ENCODE data around the gene MRC2. TPM values are rescaled to one million over a fixed set of nuclear protein-coding genes. Genes with fewer than 3 reads are reported as not detected.

The MRC2 gene
- total RNA-seq, 4 donors from 2014 or later = 23.3 to 59.8 (median 39.9) TPM

GRCh38 chr17:62661337-62661736 is 33.9 kb downstream of the MRC2 start:
- no peak for ATAC-seq
- Histone ChIP-seq H3K4me1 (no peaks in the 10 kb centered on the region), H3K27me3 (no peaks in the 10 kb centered on the region), H3K9me3 (peaks cover 0 to 19% (median 0%) of the 10 kb centered on the region in 3 donors), H3K27ac (no peak overlapping the region), H3K36me3 (no peaks in the 10 kb centered on the region), H3K4me3 (no peak overlapping the region)
- WGBS, 2 donors (ENCODE audit: low coverage in 1 of 2) = 92 to 100% methylated on average over 1 of the region's 1 CpG
- TF ChIP-seq POLR2A (IDR thresholded peaks at IDR 0.05) = no peak
- no peak for TF ChIP-seq POLR2AphosphoS5 (IDR thresholded peaks at IDR 0.05)
- no peak for TF ChIP-seq CTCF (IDR thresholded peaks at IDR 0.05)
- no peak for TF ChIP-seq EP300 (IDR thresholded peaks at IDR 0.05)

- Histone ChIP-seq H3K27me3 (no peaks in the 10 kb centered on the region), H3K4me3 (no peak overlapping the region), H3K27ac (no peak overlapping the region), H3K4me1 (no peaks in the 10 kb centered on the region), H3K9me3 (peaks cover 0 to 19% (median 0%) of the 10 kb centered on the region in 3 donors), H3K36me3 (no peaks in the 10 kb centered on the region)
- TF ChIP-seq POLR2A (IDR thresholded peaks at IDR 0.05) (no peak), CTCF (IDR thresholded peaks at IDR 0.05) (no peak), EP300 (IDR thresholded peaks at IDR 0.05) (no peak), POLR2AphosphoS5 (IDR thresholded peaks at IDR 0.05) (no peak)
- WGBS, 2 donors (ENCODE audit: low coverage in 1 of 2) = 64 to 92% methylated on average over 4 to 6 of the region's 6 CpGs
- no peak for ATAC-seq
These were observed 35.4 kb downstream of the MRC2 start for GRCh38 chr17:62662855-62663254.

DNA sequence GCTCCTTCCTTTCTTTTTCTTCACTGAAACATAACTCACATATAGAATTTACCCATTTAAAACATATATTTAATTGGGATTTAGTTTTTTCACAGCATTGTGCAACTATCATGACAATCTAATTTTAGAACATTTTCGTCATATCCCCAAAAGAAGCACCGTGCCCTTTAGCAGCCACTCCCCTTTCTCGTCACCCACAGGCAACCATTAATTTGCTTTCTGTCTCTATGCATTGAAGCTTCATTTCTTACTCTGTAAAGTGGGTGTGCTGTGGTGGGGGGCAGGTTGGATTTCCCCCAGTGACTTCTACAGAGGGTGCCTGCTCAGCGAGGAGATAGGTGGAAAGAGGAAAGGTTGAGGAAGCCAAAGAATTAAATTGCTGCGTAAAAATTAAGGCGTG is 35.8 kb downstream of the MRC2 start:
- no peak overlapping the region for H3K4me3 ChIP-seq
- H3K27me3 ChIP-seq = no peaks in the 10 kb centered on the region
- H3K36me3 ChIP-seq = no peaks in the 10 kb centered on the region
- WGBS, 2 donors (ENCODE audit: low coverage in 1 of 2) = 75 to 100% methylated on average over 2 to 6 of the region's 6 CpGs
- H3K4me1 ChIP-seq = no peaks in the 10 kb centered on the region
- no peak overlapping the region for H3K27ac ChIP-seq
- no peak for TF ChIP-seq POLR2AphosphoS5 (IDR thresholded peaks at IDR 0.05)
- no peak for TF ChIP-seq CTCF (IDR thresholded peaks at IDR 0.05)
- no peak for TF ChIP-seq EP300 (IDR thresholded peaks at IDR 0.05)
- TF ChIP-seq POLR2A (IDR thresholded peaks at IDR 0.05) = no peak
- H3K9me3 ChIP-seq = peaks cover 0 to 19% (median 0%) of the 10 kb centered on the region in 3 donors
- ATAC-seq = no peak

- no CpG with 5 or more reads among the region's 25 CpGs for WGBS, 2 donors (ENCODE audit: low coverage in 1 of 2)
- TF ChIP-seq EP300 (IDR thresholded peaks at IDR 0.05) (no peak), POLR2A (IDR thresholded peaks at IDR 0.05) (no peak), CTCF (IDR thresholded peaks at IDR 0.05) (no peak), POLR2AphosphoS5 (IDR thresholded peaks at IDR 0.05) (no peak)
- no peak overlapping the region for H3K4me3 ChIP-seq
- ATAC-seq = no peak
- no peaks in the 10 kb centered on the region for H3K27me3 ChIP-seq
- no peaks in the 10 kb centered on the region for H3K4me1 ChIP-seq
- H3K36me3 ChIP-seq = no peaks in the 10 kb centered on the region
- no peak overlapping the region for H3K27ac ChIP-seq
- H3K9me3 ChIP-seq = peaks cover 0 to 17% (median 0%) of the 10 kb centered on the region in 3 donors
These were observed 37.1 kb downstream of the MRC2 start for GRCh38 chr17:62664336-62665120.

GRCh38 chr17:62665599-62665998 is 38.1 kb downstream of the MRC2 start:
- no peak for ATAC-seq
- WGBS, 2 donors (ENCODE audit: low coverage in 1 of 2) = 78% methylated on average over 2 of the region's 3 CpGs; no CpG with 5 or more reads in 1 of the 2 donors
- peaks cover 0 to 7% (median 0%) of the 10 kb centered on the region in 3 donors for H3K9me3 ChIP-seq
- no peaks in the 10 kb centered on the region for H3K36me3 ChIP-seq
- no peak overlapping the region for H3K27ac ChIP-seq
- no peaks in the 10 kb centered on the region for H3K27me3 ChIP-seq
- TF ChIP-seq CTCF (IDR thresholded peaks at IDR 0.05) (no peak), POLR2A (IDR thresholded peaks at IDR 0.05) (no peak), EP300 (IDR thresholded peaks at IDR 0.05) (no peak), POLR2AphosphoS5 (IDR thresholded peaks at IDR 0.05) (no peak)
- no peak overlapping the region for H3K4me3 ChIP-seq
- H3K4me1 ChIP-seq = no peaks in the 10 kb centered on the region

Measured in gastroesophageal sphincter (tissue), 4 donors.